Stimulated activated CD4-positive, alpha-beta T cell treated with anti-CD3 and anti-CD28 coated beads, Interleukin-1b, Interleukin-23, amount 100 ng/mL, for 1 hour (primary cell): ENCODE data around the gene GSTT2.
A peak's percentile ranks its signal among the peaks of the same experiment; 100 is the strongest.
"Not testable (repeated sequence)": the region's sequence is repeated elsewhere in the genome, so short reads cannot be mapped to it uniquely, and the experiment has no call there.

Experiments used
- DNase-seq, 2 donors: peaks; one replicate each; pipeline ENCODE4 v3.0.0-alpha.2; 2020; ENCODE audit warnings: low read depth in 2 of 2

Gene GSTT2

DNA sequence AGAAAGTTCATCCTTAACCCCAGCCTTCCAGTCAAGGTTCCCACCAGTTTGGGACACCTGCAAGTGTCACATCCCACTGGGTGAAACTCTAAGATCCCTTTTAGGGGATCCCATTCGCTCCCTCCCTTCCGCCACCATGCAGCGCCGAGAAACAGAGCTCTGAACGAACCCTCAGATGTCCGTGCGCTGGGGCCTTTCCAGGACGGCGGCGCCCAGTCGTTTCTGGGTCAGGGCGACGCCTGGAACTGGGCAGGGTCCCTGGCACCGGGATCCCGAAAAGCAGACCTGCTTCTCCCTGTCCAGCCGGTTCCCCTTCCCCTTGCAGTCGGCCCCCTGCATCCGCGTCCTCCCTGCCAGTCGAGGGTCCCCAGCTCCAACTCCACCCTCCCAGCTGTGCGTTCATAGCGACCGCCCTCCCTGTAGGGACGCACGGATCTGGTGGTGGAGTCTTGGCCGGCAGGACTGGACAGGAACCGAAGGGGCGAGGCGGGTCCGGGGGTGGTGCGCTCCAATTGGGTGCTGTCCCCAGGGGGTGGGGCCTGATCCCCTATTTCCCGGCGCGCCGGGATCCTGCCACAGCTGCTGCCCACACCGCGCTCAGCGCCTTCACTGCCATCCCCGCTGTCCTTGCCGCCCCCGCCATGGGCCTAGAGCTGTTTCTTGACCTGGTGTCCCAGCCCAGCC, at the start of gene GSTT2:
Gene GSTT2, plus strand, starts transcription at position 578 of the 684 bp plus-strand sequence.
- DNase-seq, result not testable (repeated sequence)

DNA sequence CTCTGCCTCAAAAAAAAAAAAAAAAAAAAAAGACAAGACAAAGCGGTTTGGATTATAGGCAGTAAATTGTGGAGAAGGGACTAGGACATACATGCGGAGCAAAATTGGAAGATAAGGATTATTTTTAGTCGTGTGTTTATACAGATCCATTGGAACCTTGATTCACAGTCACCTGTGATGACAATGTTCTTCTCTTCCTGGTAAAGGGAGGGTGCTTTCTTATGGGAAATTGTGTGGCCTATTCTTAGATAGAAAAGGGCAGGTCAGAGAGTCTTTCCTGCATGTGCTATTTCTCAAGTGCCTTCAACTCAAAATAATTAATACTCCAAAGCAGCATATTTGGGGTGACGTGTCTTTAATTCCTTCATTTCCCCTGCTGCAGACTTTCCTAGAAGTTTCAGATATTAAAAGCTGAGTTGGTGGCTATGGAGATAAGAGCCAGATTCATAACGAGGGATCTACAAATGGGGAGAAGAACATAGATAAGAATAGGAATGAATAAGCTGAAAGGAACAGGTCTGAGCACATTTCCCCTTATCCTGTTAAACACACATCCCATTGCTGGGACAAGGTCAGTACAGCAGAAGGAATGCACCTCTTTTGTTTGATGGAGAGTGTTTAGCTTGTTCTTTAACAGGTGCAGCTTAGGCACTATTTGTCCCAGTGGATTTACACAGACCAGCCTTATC, 41.5 kb upstream of the GSTT2 start:
- DNase-seq, result no peak

GRCh38 chr22:23939017-23939357, 40.9 kb upstream of the GSTT2 start:
- no peak for DNase-seq

GRCh38 chr22:23940166-23940565, 39.8 kb upstream of the GSTT2 start:
- DNase-seq, result not testable (repeated sequence)

- DNase-seq, result not testable (repeated sequence)
Observed at GRCh38 chr22:23947391-23947790, 32.5 kb upstream of the GSTT2 start.

- not testable (repeated sequence) for DNase-seq
Observed at GRCh38 chr22:23949764-23950163, 30.2 kb upstream of the GSTT2 start.

GRCh38 chr22:23951383-23951782, 28.6 kb upstream of the GSTT2 start:
- not testable (repeated sequence) for DNase-seq

DNA sequence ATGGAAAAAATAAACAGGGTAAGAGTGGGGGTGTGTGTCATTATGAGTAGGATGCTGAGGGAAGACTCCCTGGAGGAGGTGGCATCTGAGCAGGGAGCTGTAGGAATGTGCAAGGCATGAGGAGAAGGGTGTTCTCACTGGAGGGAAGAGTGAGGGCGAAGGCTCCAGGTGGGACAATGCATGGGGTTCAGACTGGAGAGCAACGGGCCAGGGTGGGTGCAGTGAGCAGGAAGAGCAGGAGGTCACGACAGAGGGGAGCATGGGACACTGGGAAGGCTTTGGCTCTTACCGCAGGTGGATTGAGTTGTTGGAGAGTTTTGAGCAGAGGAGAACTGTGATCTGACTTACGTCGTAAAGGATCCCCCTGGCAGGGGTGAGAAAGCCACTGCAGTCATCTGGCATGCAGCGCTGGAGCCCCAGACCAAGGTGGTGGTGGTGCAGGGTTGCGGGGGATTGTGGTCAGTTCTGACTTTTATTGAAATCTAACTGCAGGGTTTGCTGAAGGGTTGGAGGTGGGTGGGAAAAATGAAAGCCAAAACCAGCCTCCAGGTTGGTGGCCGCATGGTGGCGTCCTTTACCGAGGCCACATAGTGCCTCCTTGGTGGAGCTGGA, 27.0 kb upstream of the GSTT2 start:
- DNase-seq, result not testable (repeated sequence)

GRCh38 chr22:23953485-23953884, 26.4 kb upstream of the GSTT2 start:
- not testable (repeated sequence) for DNase-seq

GRCh38 chr22:23954193-23954990, 25.5 kb upstream of the GSTT2 start:
- not testable (repeated sequence) for DNase-seq

GRCh38 chr22:23954991-23955305, 25.0 kb upstream of the GSTT2 start:
- not testable (repeated sequence) for DNase-seq

DNA sequence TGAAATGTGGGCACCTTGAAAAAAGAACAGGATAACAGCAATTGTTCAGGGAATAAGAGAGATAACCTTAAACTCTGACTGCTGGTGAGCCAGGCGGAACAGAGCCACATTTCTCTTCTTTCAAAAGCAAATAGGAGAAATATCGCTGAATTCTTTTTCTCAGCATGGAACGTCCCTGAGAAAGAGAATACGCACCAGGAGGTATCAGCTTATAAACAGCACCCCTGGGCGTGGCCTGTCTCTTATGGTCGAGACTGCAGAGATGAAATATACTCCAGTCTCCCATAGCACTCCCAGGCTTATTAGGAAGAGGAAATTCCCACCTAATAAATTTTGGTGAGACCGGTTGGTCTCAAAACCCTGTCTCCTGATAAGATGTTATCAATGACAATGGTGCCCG, 24.0 kb upstream of the GSTT2 start:
- not testable (repeated sequence) for DNase-seq

DNA sequence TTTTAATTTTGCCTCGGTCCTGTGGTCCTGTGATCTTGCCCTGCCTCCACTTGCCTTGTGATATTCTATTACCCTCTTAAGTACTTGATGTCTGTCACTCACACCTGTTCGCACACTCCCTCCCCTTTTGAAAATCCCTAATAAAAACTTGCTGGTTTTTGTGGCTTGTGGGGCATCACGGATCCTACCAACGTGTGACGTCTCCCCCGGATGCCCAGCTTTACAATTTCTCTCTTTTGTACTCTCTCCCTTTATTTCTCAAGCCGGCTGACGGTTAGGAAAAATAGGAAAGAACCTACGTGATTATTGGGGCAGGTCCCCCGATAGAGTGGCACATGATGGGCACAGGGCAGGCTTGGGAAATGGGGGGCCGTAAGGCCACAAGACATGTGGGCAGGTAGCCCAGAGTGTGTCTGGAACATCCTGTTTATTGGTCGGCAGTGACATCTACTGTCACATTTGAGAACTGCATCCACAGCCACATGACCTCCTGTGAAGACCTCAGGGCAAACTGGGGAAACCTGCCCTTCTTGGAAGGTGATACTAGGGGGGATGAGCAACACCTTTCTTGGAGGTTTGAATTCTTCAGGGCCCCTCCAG, 23.5 kb upstream of the GSTT2 start:
- DNase-seq, result peak; percentile 54 to 76

DNA sequence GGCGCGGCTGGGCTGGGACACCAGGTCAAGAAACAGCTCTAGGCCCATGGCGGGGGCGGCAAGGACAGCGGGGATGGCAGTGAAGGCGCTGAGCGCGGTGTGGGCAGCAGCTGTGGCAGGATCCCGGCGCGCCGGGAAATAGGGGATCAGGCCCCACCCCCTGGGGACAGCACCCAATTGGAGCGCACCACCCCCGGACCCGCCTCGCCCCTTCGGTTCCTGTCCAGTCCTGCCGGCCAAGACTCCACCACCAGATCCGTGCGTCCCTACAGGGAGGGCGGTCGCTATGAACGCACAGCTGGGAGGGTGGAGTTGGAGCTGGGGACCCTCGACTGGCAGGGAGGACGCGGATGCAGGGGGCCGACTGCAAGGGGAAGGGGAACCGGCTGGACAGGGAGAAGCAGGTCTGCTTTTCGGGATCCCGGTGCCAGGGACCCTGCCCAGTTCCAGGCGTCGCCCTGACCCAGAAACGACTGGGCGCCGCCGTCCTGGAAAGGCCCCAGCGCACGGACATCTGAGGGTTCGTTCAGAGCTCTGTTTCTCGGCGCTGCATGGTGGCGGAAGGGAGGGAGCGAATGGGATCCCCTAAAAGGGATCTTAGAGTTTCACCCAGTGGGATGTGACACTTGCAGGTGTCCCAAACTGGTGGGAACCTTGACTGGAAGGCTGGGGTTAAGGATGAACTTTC, 18.7 kb upstream of the GSTT2 start, which contains the start of gene GSTT2B:
Gene GSTT2B, minus strand, starts transcription at position 112 of the 688 bp plus-strand sequence. Its CDS starts 64 bp downstream, at position 48.
- not testable (repeated sequence) for DNase-seq

DNA sequence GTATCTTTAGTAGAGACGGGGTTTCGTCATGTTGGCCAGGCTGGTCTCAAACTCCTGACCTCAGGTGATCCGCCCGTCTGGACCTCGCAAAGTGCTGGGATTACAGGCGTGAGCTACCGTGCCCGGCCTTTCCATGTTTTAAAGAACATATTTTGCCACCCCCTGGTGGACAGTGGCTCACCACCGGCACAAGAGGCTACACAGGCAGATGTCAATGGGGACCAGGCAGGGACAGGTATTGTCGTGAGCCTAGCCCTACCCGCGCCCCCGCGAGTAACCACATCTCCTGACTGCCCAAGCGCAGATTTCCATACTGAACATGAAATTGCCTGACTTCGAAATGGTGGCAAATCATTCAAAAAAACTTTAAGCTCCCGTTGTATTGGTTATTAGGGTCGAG, 13.8 kb upstream of the GSTT2 start:
- not testable (repeated sequence) for DNase-seq

DNA sequence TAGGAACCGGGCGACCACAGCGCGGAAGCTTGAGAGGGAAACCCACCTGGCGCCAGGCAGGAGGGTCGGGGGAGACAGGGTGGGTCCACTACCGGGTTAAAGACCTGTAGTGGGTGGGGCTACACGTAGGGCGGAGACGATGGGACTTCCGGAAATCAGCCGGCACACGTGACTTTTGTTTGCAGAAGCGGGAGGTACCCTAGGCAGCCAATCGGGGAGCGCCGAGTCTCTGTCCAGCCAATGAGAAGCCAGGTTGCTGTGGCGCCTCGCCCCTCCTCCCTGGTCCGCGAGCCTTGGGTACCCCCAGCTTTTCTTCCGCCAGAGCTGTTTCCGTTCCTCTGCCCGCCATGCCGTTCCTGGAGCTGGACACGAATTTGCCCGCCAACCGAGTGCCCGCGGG, 13.4 kb upstream of the GSTT2 start, which contains the start of gene DDTL:
Gene DDTL, plus strand, starts transcription at position 321 of the 400 bp plus-strand sequence. Its CDS starts 27 bp downstream, at position 348.
- DNase-seq, result not testable (repeated sequence)

DNA sequence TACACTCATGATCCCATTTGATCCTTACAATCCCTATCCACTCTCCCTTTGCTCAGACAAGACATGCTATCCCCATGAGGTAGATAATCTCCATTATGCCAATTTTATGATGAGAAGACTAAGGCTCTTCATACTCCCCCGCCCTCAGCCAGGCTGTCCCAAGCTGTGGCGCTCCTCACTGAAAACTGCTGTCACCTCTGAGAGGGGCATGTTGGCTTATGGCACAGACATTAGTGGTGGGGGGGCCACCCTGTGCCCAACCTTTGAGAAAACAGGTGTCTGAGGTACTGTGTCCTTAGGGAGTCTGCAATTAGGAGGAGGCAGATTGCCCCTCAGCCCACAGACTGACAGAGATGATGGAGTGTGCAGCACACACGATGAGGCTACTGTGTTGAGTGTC, 10.9 kb upstream of the GSTT2 start:
- no peak for DNase-seq

DNA sequence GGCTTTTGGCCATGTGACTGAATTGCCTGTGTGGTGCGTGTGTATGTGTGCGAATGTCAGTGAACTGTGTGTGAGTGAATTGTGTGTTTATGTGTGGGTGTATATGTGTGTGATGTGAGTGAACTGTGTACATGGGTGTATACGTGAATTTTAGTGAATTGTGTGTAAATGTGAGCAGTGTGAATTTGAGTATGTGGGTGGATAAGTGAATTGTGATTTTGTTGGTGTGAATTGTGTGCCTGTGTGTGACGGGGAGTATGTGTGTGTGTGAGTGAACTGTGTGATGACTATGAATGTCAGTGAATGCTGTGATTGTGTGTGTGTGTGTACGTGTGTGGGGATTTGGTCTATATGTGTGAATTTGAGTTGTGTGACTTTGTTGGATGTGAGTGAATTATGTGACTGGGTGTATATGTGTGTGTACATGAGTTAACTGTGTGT, 9.7 kb upstream of the GSTT2 start:
- DNase-seq, result no peak

DNA sequence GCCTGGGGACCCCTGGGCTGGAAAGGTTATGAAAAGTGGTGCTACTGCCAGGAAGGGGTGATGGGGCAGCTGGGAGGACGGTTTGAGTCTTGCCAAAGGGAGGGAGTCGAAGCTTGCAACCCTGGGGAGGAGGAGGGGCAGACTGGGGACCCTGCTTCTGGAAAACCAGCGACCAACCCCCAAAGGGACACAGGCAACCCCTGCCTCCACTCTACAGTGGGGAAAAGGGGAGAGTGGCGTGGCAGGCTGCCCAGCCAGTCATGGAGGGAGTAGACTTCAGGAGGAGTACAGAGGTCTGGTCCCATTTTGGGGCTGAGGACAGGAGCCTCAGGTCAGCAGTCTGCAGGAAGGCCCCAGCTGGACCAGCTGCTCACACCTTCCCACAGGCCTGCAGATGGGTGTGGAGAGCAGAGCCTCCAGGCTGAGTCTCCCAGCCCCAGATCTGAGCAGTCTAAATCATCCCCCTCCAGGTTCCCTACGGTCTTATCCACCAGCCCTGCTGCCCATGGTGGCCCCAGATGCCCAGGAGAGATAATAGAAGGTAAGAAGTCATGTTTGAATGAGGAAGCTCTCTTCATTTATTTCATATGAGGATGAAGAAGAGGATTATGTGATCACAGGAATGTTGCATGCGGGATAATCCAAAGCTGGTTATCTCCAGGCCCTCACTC, 9.0 kb upstream of the GSTT2 start:
- no peak for DNase-seq

DNA sequence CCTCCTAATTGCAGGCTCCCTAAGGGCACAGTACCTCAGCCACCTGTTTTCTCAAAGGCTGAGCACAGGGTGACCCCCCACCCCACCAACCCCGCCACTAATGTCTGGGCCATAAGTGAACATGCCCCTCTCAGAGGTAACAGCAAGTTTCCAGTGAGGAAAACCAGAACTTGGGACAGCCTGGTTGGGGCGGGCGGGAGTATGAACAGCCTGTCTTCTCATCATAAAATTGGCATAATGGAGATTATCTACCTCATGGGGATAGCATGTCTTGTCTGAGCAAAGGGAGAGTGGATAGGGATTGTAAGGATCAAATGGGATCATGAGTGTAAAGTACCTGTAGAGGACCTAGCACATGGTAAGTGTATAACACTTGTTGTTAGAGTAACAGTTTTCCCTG, 8.0 kb upstream of the GSTT2 start:
- DNase-seq, result not testable (repeated sequence)
